HFF-Myc (cell line): Measurements from ENCODE around the gene MLLT10.

Experiments
- DNase-seq: peaks from one replicate; pipeline ENCODE4 v3.0.0-alpha.2; 2011; ENCODE audit warnings: low read depth; ENCODE audit errors: extremely low read depth
- H3K4me3 ChIP-seq: replicated peaks from 2 replicates; pipeline ENCODE4 v1.5.1; 2011; ENCODE audit warnings: low read depth, mild to moderate bottlenecking, control low read depth, low read length
- CTCF ChIP-seq: IDR thresholded peaks from 2 replicates; pipeline ENCODE4 v1.5.1; 2012; ENCODE audit warnings: mild to moderate bottlenecking, low read depth, low read length, control low read depth; ENCODE audit errors: missing control alignments

Gene MLLT10

GRCh38 chr10:21508706-21509331, 25.2 kb upstream of the MLLT10 start:
- DNase-seq, result no peak
- no peak overlapping the region for H3K4me3 ChIP-seq
- TF ChIP-seq CTCF, result no peak

- peak overlapping the region; percentile 21 for H3K4me3 ChIP-seq
- DNase-seq, result no peak
- no peak for TF ChIP-seq CTCF
Observed at GRCh38 chr10:21509341-21510240, 24.4 kb upstream of the MLLT10 start.

GRCh38 chr10:21510241-21511094, 23.6 kb upstream of the MLLT10 start:
- TF ChIP-seq CTCF, result no peak
- no peak for DNase-seq
- H3K4me3 ChIP-seq, result peak overlapping the region; percentile 21

- no peak for DNase-seq
- no peak for TF ChIP-seq CTCF
- H3K4me3 ChIP-seq, result no peak overlapping the region
Observed at GRCh38 chr10:21511095-21511570, 22.9 kb upstream of the MLLT10 start.

GRCh38 chr10:21511946-21512572, 22.0 kb upstream of the MLLT10 start:
- DNase-seq, result no peak
- H3K4me3 ChIP-seq, result peak overlapping the region; percentile 10; the same call in 1 of the 2 replicates
- TF ChIP-seq CTCF, result no peak
